GM19395 (cell line): ENCODE results near the gene FAM210A.

Experiments
- ATAC-seq: cut with Tn5 transposase; IDR thresholded peaks from one replicate; pipeline ENCODE4 v1.9.1; 2021; ENCODE audit warnings: mild to moderate bottlenecking, moderate library complexity; ENCODE audit not compliant: unreplicated experiment

Gene FAM210A

GRCh38 chr18:13623348-13623747, 103.0 kb downstream of the FAM210A start:
- ATAC-seq = no peak

- no peak for ATAC-seq
Observed at GRCh38 chr18:13622751-13623150, 103.6 kb downstream of the FAM210A start.

- ATAC-seq = no peak
Observed at GRCh38 chr18:13621886-13622619, 104.3 kb downstream of the FAM210A start.

DNA sequence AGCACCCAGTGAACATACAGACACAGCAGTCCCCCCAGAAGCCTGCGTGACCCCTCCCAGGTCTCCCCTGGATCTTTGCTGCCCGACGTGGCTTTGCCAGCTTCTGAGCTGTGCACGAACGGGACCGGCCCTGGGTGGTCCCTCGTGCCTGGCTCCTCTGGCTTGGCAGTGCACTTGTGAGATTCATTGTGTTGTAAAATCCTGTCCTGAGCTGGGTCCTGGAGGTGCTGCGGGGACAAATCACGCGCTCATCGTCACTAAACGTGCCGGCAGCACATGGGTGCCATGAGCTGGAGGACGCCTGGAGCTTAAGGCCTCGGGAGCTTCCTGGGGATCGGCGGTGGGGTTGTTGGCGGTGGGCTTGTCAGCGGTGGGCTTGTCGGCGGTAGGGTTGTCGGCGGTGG, 104.9 kb downstream of the FAM210A start:
- ATAC-seq = no peak

GRCh38 chr18:13620818-13621445, 105.4 kb downstream of the FAM210A start:
- no peak for ATAC-seq

DNA sequence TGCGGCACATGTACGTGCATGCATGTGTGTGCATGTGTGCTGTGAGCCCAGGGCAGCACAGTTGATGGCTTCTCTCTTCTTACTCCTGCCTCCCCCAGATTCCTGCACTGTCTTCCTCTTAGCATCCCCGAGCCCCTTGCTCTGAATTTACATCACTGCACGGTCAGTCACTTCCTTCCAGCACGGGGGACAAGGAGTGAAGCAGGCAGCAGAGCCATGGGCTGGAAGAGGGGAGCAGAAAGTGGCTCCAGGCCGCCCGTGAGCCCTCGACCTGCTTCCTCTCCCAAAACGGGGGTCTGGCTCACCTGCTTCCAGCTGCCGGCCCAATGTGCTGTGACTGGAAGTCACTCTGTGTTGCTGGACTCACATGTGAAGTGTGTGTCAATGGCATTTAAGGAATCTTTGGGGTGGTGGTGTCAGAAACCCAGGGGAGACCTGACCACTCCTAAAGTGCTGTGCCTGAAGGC, 106.1 kb downstream of the FAM210A start:
- ATAC-seq = no peak

- no peak for ATAC-seq
Observed at GRCh38 chr18:13619505-13620205, 106.7 kb downstream of the FAM210A start.

- no peak for ATAC-seq
Observed at GRCh38 chr18:13618760-13619438, 107.5 kb downstream of the FAM210A start.

DNA sequence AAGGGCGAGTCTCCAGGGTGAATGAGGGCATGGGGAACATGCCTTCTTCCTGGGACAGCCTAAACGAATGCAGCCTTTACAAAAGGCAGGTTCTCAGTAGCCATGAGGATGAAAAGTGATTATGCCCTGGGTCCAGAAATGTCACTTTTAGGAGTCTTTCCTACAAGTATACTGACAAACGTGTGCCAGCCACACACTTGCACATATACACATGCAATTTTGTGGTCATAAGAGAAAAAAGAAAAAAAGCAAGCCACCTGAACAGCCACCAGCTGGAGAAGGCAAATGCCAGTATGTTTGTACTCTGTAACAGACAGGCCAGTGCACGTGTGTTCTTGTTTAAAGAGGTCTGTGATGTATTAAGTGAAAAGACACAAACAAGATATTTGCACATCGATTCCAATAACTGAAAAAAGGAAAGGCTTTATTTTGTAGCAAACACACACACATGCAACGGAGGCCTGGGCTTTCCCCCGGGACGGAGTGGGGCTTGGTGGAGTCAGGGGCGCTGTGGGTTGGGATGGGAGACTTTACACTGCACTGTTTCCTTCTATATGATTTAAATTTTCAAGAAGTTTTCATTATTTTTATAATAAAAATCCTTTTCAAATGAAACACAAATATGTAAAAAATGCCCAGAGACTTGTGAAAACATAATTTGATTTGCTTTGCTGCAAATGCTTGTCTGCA, 108.4 kb downstream of the FAM210A start:
- no peak for ATAC-seq

GRCh38 chr18:13616525-13617035, 109.8 kb downstream of the FAM210A start:
- ATAC-seq = no peak

- no peak for ATAC-seq
Observed at GRCh38 chr18:13616041-13616440, 110.3 kb downstream of the FAM210A start.

GRCh38 chr18:13615432-13615861, 110.9 kb downstream of the FAM210A start:
- ATAC-seq = no peak

DNA sequence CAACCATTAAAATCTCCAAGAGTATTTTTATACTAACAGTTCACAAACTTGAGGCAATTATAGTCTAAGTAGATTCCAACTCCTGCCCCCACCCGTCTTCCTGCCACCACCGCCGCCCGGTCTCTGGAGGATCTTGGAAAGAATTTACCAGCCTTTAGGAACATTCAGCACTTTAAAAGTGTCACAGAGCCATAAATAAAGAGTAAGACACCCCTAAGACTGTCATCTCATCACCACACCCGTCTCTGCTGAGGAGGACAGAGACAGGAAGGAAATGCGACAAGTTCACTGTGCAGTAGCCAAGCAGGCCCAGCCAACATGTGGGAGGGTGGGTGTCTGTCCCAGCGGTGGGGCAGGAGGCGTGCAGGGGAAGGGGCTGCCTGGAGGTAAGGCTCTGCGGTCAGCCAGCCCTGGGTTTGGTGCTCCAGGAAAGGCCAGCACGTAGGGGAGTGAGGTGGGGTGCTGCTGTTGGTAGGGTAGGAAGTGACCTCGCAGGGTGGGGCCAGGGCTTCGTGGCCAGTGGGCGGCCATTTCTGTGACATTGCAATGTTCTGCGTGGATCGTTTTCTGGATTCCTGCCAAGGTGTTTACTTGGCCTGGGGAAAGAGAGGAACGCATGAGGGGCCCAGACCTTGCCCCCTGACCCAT, 111.6 kb downstream of the FAM210A start:
- no peak for ATAC-seq

DNA sequence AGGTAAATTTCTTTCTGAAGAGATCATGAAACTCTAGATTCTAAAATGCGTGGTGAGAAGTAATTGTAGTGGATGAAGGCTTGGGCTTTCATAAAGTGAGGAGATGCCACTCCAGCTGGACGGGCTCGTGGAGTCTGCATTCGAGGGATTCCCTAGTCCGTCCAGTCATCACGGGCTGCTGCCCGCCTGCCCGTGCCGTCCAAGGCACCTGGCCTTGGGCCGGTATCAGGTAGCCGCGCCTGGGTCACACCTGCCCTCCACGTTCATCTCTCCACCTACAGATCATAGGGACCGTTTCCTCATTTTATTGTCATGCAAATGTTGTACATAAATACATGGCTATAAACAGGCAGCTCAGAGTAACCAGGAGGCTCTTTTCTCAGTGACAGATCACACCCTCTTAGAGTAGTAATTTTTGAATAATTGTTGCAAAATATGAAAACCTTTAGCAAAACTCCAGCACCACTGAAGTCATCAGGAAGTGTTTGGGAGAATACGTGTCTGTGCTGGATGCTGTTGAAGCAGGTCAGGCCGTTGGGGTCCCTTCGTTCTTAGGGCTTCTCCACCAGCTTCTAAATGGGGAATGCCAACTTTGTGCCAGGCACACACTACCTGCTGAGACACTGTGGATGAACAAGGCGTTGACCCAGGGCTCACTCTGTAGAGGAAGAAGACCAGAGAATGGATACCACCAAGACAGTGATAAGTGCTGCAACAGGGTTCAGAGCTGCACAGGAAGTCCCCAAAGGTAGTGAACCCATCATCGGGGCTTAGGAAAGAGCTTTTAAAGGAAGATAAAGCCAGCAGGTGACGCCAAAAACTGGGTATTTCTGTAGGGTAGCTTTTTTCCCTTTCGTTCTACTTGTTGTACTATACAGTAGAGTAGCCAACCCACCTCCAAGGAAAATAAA, 112.5 kb downstream of the FAM210A start:
- no peak for ATAC-seq
